ENCODE data around the gene EIF3K.
A peak's percentile ranks its signal among the peaks of the same experiment; 100 is the strongest.

EIF3K gene

DNA sequence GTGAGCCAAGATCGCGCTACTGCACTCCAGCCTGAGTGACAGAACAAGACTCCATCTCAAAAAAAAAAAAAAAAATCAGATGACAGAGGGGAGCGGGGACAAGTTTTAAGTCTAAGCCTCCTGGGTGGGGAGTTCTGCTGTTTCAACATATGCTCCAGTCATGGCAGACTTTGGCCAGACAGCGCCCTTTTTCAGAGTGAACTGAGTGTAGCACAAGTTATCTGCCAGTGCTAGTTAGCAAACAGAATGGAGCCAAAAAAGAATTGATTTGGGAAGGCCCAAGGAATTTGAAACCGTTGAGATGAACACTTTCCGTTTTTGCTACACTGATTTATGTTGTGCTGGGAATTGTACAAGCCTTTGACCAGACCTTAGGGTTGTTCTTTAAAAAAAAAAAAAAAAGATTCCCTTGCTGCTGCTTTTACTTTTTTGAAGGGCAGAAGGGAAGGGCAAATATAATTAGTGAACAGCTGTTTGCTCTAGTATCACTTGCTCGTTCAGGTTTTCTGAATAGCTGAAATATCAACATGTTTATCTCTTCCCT is 34.1 kb downstream of the EIF3K start:
- Histone ChIP-seq H3K36me3 (ENCODE audit: insufficient read depth, low read length) (no peaks in the 10 kb centered on the region), H3K27ac (ENCODE audit: low read depth, low read length) (peak overlapping the region; percentile 48), H3K9ac (ENCODE audit: low read length) (peak overlapping the region; percentile 42), H3K4me3 (ENCODE audit: low read depth in 1 of 2, low read length in 2 of 2) (no peak overlapping the region), H3K27me3 (ENCODE audit: control insufficient read depth in 1 of 2, insufficient read depth in 2 of 2, low read length in 2 of 2) (no peaks in the 10 kb centered on the region), H3K4me1 (ENCODE audit: insufficient read depth, low read length) (peaks cover 96% of the 10 kb centered on the region), H3K9me3 (ENCODE audit: low read length) (no peaks in the 10 kb centered on the region)

DNA sequence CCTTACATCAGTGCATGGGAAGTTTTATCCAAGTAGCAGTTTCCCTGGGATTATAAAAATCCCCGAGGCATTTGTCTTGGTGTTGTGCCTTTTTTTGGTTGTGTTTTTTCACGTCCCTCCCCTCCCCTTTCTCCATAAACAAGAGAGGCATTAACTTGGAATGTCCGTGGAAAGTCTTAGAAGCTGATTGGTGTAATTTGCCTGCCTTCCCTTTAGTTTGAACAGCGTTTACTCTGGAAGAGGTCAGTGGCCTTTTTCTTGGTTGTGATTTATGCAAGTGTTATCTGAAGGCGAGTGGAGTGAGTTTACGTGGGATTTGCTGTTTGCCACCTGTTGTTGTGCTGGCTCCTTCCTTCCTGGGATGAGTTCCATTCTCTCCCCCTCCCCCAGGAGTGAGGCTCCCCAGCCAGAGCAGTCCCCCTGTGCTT is 35.7 kb downstream of the EIF3K start:
- peaks cover 96% of the 10 kb centered on the region for H3K4me1 ChIP-seq (ENCODE audit: insufficient read depth, low read length)
- H3K27me3 ChIP-seq (ENCODE audit: control insufficient read depth in 1 of 2, insufficient read depth in 2 of 2, low read length in 2 of 2) = no peaks in the 10 kb centered on the region
- no peak overlapping the region for H3K4me3 ChIP-seq (ENCODE audit: low read depth in 1 of 2, low read length in 2 of 2)
- no peak overlapping the region for H3K9ac ChIP-seq (ENCODE audit: low read length)
- H3K36me3 ChIP-seq (ENCODE audit: insufficient read depth, low read length) = no peaks in the 10 kb centered on the region
- H3K9me3 ChIP-seq (ENCODE audit: low read length) = no peaks in the 10 kb centered on the region
- peak overlapping the region; percentile 48 for H3K27ac ChIP-seq (ENCODE audit: low read depth, low read length)

DNA sequence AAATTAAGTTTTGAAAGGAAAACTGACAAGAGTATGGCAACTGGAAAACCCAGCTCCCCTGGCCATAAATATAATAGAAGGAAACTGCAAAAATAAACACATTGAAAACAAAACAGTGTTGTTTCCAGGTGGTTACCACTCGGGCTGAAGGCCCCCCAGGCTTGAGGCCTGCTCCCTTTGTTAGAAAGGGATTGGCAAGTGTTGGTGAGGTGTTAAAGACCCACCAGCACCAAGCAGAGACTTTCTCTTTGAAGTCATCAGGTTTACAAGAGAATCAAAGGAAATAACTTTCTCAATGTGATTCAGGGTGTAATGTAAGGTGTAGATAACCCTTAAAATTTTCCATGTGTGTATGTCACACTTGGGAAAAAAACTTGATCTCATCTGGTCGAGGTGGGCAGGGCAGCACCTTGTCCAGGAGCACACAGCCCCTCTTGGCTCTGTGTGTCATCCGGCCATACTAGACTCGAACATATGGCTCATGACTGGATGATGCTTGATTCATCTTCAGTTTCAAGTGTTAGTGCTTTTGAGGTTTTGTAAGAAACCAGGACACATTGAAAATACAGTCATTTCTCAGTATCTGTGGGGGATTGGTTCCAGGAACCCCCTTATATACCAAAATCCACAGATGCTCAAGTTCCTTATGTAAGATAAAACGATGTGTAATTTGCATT is 36.3 kb downstream of the EIF3K start:
- H3K4me1 ChIP-seq (ENCODE audit: insufficient read depth, low read length) = peaks cover 91% of the 10 kb centered on the region

DNA sequence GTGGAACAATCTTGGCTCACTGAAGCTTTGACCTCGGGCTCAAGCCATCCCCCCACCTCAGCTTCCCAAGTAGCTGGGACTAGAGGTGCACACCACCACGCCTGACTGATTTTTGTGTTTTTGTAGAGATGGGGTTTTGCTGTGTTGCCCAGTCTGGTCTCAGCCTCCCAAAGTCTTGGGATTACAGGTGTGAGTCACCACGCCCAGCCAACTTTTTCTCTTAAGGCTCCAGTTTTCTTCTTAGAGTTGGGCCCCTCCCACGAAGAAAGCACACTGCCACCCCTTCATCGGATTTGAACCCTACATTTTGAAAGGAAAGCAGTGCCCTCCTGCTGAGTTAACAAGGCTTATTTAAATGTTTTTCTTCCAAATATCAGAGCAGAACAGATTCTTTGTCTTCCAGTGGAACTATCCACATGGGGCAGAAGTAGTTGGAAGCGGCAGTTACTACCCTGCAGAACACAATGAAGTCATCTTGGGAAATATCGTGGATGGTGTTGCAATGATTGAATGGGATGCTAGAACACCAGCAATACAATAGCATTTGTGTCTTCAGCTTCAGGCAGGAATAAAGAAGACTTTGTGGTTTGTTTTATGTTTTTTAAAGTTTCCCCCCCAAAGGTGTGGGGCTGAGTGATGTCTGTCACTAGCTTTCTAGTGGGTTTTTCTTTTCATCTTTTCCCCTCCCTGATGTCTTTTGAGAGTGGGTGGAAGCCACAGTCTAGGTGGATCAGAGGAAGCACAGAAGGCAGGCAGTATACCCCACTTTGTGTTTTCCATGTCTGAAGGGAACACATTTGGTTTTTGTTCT is 37.4 kb downstream of the EIF3K start:
- Histone ChIP-seq H3K9me3 (ENCODE audit: low read length) (no peaks in the 10 kb centered on the region), H3K4me3 (ENCODE audit: low read depth in 1 of 2, low read length in 2 of 2) (no peak overlapping the region), H3K9ac (ENCODE audit: low read length) (no peak overlapping the region), H3K27ac (ENCODE audit: low read depth, low read length) (peak overlapping the region; percentile 19), H3K27me3 (ENCODE audit: control insufficient read depth in 1 of 2, insufficient read depth in 2 of 2, low read length in 2 of 2) (no peaks in the 10 kb centered on the region), H3K36me3 (ENCODE audit: insufficient read depth, low read length) (no peaks in the 10 kb centered on the region), H3K4me1 (ENCODE audit: insufficient read depth, low read length) (peaks cover 90% of the 10 kb centered on the region)

More for the DNA sequence above, 36.3 kb downstream of the EIF3K start:
- Histone ChIP-seq H3K9me3 (ENCODE audit: low read length) (no peaks in the 10 kb centered on the region), H3K27me3 (ENCODE audit: control insufficient read depth in 1 of 2, insufficient read depth in 2 of 2, low read length in 2 of 2) (no peaks in the 10 kb centered on the region), H3K4me3 (ENCODE audit: low read depth in 1 of 2, low read length in 2 of 2) (no peak overlapping the region), H3K27ac (ENCODE audit: low read depth, low read length) (peak overlapping the region; percentile 48), H3K9ac (ENCODE audit: low read length) (no peak overlapping the region), H3K36me3 (ENCODE audit: insufficient read depth, low read length) (no peaks in the 10 kb centered on the region)

DNA sequence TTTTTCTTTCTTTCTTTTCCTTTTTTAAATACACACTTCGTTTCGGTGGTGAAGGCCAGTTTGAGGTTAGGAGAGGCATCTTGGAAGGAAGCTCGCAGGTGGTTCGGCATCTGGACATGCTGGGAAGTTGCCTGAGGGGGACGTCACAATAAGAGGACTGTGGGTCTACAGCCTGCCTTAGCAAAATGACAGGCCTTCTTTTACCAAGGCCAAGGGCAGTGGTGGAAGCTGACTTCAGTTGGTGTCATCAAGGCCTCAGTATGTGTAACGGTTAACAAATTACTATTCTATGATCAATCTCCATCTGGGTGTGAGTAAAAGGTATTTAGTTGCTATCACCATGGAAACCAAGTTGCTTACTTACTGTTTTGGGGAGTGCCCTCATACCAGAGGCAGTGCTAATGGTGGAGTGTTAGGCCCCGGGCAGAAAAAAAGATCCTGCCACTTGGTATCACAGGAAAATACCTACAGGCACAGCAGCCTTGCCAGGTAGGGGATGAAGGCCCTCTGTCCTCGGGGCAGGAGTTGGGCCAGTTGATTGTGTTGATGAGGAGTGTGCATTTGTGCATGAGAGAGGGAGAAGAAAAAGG is 38.7 kb downstream of the EIF3K start:
- Histone ChIP-seq H3K27ac (ENCODE audit: low read depth, low read length) (peak overlapping the region; percentile 86), H3K27me3 (ENCODE audit: control insufficient read depth in 1 of 2, insufficient read depth in 2 of 2, low read length in 2 of 2) (no peaks in the 10 kb centered on the region), H3K4me3 (ENCODE audit: low read depth in 1 of 2, low read length in 2 of 2) (no peak overlapping the region), H3K36me3 (ENCODE audit: insufficient read depth, low read length) (no peaks in the 10 kb centered on the region), H3K4me1 (ENCODE audit: insufficient read depth, low read length) (peaks cover 86% of the 10 kb centered on the region), H3K9ac (ENCODE audit: low read length) (peak overlapping the region; percentile 32), H3K9me3 (ENCODE audit: low read length) (no peaks in the 10 kb centered on the region)

DNA sequence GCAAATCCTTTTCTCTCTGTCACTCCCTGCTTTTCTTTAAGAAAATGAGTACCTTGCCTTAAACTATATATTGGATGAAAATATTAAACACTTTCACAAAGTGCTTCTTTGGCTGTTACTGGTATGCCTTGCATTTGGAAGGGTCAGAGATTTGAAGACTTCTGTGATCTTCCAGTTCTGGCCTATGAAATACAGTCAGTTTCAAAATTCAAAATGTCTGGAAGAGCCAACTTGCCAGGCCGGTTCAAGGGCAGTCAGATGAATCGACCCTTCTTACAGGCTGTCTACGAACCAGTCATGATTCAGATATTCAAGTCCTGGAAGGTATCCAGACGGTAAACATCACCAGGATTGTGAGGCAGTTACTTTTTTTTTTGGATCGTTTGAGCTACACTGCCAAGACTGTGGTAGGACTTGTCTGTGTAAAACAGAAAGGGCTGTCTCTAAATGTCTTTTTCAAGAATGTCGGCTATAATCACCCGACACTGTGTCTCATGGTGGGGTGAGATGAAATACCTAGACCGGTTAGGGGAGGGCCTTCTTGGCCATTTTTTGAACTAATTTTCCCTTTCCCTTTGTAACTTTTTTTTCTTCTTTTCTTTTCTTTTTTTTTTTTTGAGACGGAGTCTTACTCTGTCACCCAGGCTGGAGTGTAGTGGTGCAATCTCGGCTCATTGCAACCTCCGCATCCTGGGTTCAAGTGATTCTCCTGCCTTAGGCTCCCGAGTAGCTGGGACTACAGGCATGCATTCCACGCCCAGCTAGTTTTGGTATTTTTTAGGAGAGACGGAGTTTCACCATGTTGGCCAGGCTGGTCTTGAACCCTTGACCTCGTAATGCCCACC is 39.7 kb downstream of the EIF3K start:
- Histone ChIP-seq H3K4me3 (ENCODE audit: low read depth in 1 of 2, low read length in 2 of 2) (peak overlapping the region in 1 of 2 donors; percentile 19), H3K9ac (ENCODE audit: low read length) (peak overlapping the region; percentile 32), H3K27me3 (ENCODE audit: control insufficient read depth in 1 of 2, insufficient read depth in 2 of 2, low read length in 2 of 2) (no peaks in the 10 kb centered on the region), H3K27ac (ENCODE audit: low read depth, low read length) (peak overlapping the region; percentile 86), H3K4me1 (ENCODE audit: insufficient read depth, low read length) (peaks cover 84% of the 10 kb centered on the region), H3K36me3 (ENCODE audit: insufficient read depth, low read length) (no peaks in the 10 kb centered on the region), H3K9me3 (ENCODE audit: low read length) (no peaks in the 10 kb centered on the region)

DNA sequence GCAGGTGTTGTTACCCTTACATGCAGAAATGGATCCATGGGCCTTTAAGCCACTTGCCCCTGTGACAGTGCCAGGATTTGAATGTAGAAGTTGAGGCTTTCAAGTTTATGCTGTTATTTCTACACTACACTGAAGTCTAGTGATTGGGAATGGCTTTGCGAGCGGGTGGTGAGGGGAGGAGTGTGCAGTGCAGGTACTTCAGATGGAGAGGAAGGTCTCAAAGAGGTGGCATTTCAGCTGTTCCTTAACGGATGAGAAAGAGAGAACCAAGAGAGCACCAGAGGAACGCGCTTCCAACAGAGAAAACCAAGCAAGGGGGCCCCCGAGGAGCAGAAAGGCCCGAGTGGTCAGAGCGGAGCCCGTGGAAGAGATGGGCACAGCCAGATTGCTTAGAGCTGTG is 41.7 kb downstream of the EIF3K start:
- H3K9ac ChIP-seq (ENCODE audit: low read length) = no peak overlapping the region
- H3K36me3 ChIP-seq (ENCODE audit: insufficient read depth, low read length) = no peaks in the 10 kb centered on the region
- H3K4me3 ChIP-seq (ENCODE audit: low read depth in 1 of 2, low read length in 2 of 2) = no peak overlapping the region
- no peaks in the 10 kb centered on the region for H3K9me3 ChIP-seq (ENCODE audit: low read length)
- H3K27ac ChIP-seq (ENCODE audit: low read depth, low read length) = no peak overlapping the region
- H3K27me3 ChIP-seq (ENCODE audit: control insufficient read depth in 1 of 2, insufficient read depth in 2 of 2, low read length in 2 of 2) = no peaks in the 10 kb centered on the region
- H3K4me1 ChIP-seq (ENCODE audit: insufficient read depth, low read length) = peaks cover 84% of the 10 kb centered on the region

DNA sequence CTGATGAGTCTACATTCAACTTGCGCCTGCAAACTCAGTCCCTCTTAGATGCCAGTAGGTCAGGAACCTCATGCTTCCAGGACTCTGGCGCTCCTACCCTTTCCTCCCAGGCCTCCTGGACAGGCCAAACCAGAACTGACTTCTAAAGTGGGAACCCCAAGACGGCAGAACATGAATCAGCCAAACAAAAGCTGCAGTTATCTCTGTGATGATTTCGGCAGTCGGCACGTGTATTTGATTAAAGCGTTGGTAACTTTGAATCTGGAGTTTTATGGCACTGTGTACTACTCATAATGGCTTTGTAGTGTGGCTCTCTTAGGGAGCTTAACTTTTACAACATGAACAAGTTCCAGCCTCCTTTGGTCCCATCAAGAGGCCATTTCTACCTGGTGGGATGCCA is 42.1 kb downstream of the EIF3K start:
- peaks cover 84% of the 10 kb centered on the region for H3K4me1 ChIP-seq (ENCODE audit: insufficient read depth, low read length)
- H3K27me3 ChIP-seq (ENCODE audit: control insufficient read depth in 1 of 2, insufficient read depth in 2 of 2, low read length in 2 of 2) = no peaks in the 10 kb centered on the region
- H3K36me3 ChIP-seq (ENCODE audit: insufficient read depth, low read length) = no peaks in the 10 kb centered on the region
- H3K9ac ChIP-seq (ENCODE audit: low read length) = no peak overlapping the region
- no peaks in the 10 kb centered on the region for H3K9me3 ChIP-seq (ENCODE audit: low read length)
- no peak overlapping the region for H3K4me3 ChIP-seq (ENCODE audit: low read depth in 1 of 2, low read length in 2 of 2)
- no peak overlapping the region for H3K27ac ChIP-seq (ENCODE audit: low read depth, low read length)

DNA sequence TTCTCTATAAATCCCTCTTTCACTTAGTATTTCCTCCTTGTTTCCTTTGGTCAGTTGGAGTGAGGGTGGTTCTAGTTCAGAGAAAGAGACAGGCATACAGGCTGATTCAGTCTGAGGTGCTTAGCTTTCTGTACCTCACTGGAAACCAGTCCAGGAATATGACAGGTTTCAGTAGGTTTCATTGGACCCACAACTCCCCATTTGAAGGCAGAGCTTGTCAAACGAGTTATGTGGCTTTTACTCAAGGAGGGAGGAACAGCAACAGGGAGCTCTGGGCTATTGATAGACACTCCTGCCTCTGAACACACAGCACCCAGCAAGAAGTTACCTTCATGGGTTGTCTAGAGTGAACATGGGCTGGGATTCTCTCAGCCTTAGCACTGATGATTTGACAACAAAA is 43.0 kb downstream of the EIF3K start:
- Histone ChIP-seq H3K9me3 (ENCODE audit: low read length) (no peaks in the 10 kb centered on the region), H3K4me1 (ENCODE audit: insufficient read depth, low read length) (peaks cover 85% of the 10 kb centered on the region), H3K27me3 (ENCODE audit: control insufficient read depth in 1 of 2, insufficient read depth in 2 of 2, low read length in 2 of 2) (no peaks in the 10 kb centered on the region), H3K36me3 (ENCODE audit: insufficient read depth, low read length) (no peaks in the 10 kb centered on the region), H3K27ac (ENCODE audit: low read depth, low read length) (no peak overlapping the region), H3K9ac (ENCODE audit: low read length) (no peak overlapping the region), H3K4me3 (ENCODE audit: low read depth in 1 of 2, low read length in 2 of 2) (no peak overlapping the region)

DNA sequence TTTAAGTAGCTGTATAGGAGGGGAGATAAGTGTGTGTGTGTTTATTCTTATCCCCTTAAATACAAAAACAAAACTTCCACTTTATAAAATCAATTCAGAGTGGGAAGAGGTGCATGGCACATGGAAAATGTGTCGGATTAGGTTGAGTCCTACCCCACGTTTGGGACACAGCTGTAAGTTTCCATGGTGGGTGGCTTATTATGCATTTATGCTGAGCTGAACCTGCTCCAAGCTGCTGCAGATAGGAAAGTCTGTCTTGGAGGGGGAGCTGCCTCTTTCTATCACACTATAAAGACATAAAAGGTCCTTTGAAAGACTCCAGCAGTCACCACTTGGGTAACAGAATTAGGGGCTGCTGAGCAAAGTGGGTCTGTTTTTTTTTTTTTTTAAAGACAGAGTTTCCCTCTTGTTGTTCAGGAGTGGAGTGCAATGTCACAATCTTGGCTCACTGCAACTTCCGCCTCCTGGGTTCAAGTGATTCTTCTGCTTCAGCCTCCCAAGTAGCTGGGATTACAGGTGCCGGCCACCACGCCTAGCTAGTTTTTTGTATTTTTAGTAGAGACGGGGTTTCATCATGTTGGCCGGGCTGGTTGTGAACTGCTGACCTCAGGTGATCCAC is 43.7 kb downstream of the EIF3K start:
- H3K9ac ChIP-seq (ENCODE audit: low read length) = no peak overlapping the region
- H3K36me3 ChIP-seq (ENCODE audit: insufficient read depth, low read length) = no peaks in the 10 kb centered on the region
- H3K4me3 ChIP-seq (ENCODE audit: low read depth in 1 of 2, low read length in 2 of 2) = no peak overlapping the region
- peak overlapping the region; percentile 35 for H3K27ac ChIP-seq (ENCODE audit: low read depth, low read length)
- H3K9me3 ChIP-seq (ENCODE audit: low read length) = no peaks in the 10 kb centered on the region
- peaks cover 85% of the 10 kb centered on the region for H3K4me1 ChIP-seq (ENCODE audit: insufficient read depth, low read length)
- H3K27me3 ChIP-seq (ENCODE audit: control insufficient read depth in 1 of 2, insufficient read depth in 2 of 2, low read length in 2 of 2) = no peaks in the 10 kb centered on the region
